ENCODE data around the gene WRNIP1. TPM values are rescaled to one million over a fixed set of nuclear protein-coding genes. Genes with fewer than 3 reads are reported as not detected.

Gene WRNIP1
- total and polyA plus RNA-seq, 2 of the 8 experiments (the other 6 are each of a cell fraction or from before 2014, with no cell fraction given) = 38.2 to 39.2 TPM

DNA sequence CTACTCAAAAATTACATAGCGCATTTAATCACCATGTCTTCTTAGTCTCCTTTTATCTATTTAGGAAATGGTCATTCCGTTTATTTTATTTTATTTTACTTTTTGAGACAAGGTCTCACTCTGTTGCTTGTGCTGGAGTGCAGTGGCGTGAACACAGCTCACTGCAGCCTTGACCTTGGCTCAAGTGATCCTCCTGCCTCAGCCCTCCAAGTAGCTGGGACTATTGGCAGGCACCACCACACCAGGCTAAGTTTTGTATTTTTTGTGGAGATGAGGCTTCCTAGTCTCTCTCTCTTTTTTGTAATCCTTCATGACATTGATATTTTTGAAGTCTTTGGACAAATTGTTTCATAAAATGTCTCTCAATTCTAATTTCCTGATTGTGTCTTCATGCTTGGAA is 9.7 kb upstream of the WRNIP1 start:
- Histone ChIP-seq H3K14ac (ENCODE audit: insufficient read length) (no peak overlapping the region), H3K23ac (ENCODE audit: insufficient read length) (no peak overlapping the region), H2BK12ac (ENCODE audit: low read depth, low read length) (no peak overlapping the region), H2BK20ac (ENCODE audit: low read length) (no peak overlapping the region), H4K5ac (ENCODE audit: insufficient read length, low read depth, low read length) (no peak overlapping the region), H4K8ac (ENCODE audit: extremely low read depth, insufficient read depth, low read length) (no peak overlapping the region), H3K23me2 (ENCODE audit: low read depth, low read length) (no peaks in the 10 kb centered on the region; the same call in 1 of the 2 replicates), H2BK5ac (ENCODE audit: low read depth, low read length) (no peak overlapping the region), H3K4me2 (ENCODE audit: insufficient read depth in 1 of 2, low read depth in 2 of 2, low read length in 2 of 2) (no peak overlapping the region), H3K36me3 (ENCODE audit: control insufficient read depth in 2 of 4, insufficient read depth in 4 of 4, low read length in 3 of 4) (no peaks in the 10 kb centered on the region), H3K9ac (replicated peaks in 1 of 4; ENCODE audit: extremely low read depth in 1 of 4, low read depth in 3 of 4, low read length in 3 of 4) (no peak overlapping the region), H3K56ac (replicated peaks; ENCODE audit: insufficient read length, low read depth, low read length) (no peak overlapping the region), H2AK5ac (ENCODE audit: low read depth, low read length) (no peak overlapping the region), H3K79me1 (ENCODE audit: low read depth, low read length) (no peaks in the 10 kb centered on the region), H3K79me2 (ENCODE audit: control insufficient read depth in 1 of 2, insufficient read depth in 2 of 2, low read length in 2 of 2) (no peaks in the 10 kb centered on the region), H3K18ac (ENCODE audit: extremely low read depth, low read length) (no peak overlapping the region), H4K91ac (replicated peaks; ENCODE audit: insufficient read length, low read length) (no peak overlapping the region), H2BK120ac (replicated peaks; ENCODE audit: low read depth, low read length) (no peak overlapping the region), H3K27me3 (replicated peaks in 1 of 4; ENCODE audit: control insufficient read depth in 3 of 4, extremely low read depth in 1 of 4, insufficient read depth in 3 of 4, low read length in 3 of 4) (no peaks in the 10 kb centered on the region), H3K27ac (ENCODE audit: low read depth, low read length) (no peak overlapping the region), H3K9me3 (ENCODE audit: insufficient read depth in 2 of 2, low read depth in 1 of 2, low read length in 1 of 2) (no peaks in the 10 kb centered on the region), H2AFZ (ENCODE audit: low read length) (no peak overlapping the region), H3K4ac (replicated peaks; ENCODE audit: insufficient read length, low read depth, low read length) (no peak overlapping the region), H3K4me3 (ENCODE audit: extremely low read depth in 1 of 4, insufficient read depth in 2 of 4, low read depth in 3 of 4, low read length in 4 of 4) (no peak overlapping the region), H4K20me1 (replicated peaks in 1 of 2; ENCODE audit: control insufficient read depth in 1 of 2, insufficient read depth in 2 of 2, low read length in 2 of 2) (no peaks in the 10 kb centered on the region), H3K4me1 (replicated peaks in 1 of 4; ENCODE audit: control insufficient read depth in 3 of 4, insufficient read depth in 4 of 4, low read length in 3 of 4) (no peaks in the 10 kb centered on the region), H2BK15ac (ENCODE audit: low read length) (no peak overlapping the region)
- FAIRE-seq = no peak
- CTCF ChIA-PET (ENCODE audit: partially characterized antibody) = interaction anchor here (0.9 to 9.0 kb wide), 5 partner anchors 8 to 36 kb away, joined by 3 to 163 read pairs (median 3); partner anchors contain the start of gene MYLK4
- POLR2A ChIA-PET (ENCODE audit: partially characterized antibody) = no interaction called here
- WGBS, 2 experiments (ENCODE audit: extremely low coverage in 1 of 2, insufficient coverage in 1 of 2, insufficient read length in 1 of 2, insufficient replicate concordance in 2 of 2, low coverage in 1 of 2, low lambda C conversion rate in 2 of 2, missing lambda C conversion rate in 1 of 2) = 95% methylated on average over 3 of the region's 3 CpGs; no CpG with 5 or more reads in 1 of the 2 experiments
- no peak for DNase-seq (ENCODE audit: low read depth in 1 of 2, low spot score in 2 of 2)
- TF ChIP-seq GTF2F1 (IDR thresholded peaks at IDR 0.05; ENCODE audit: borderline replicate concordance, low read depth, low read length) (no peak), SAP30 (IDR thresholded peaks at IDR 0.05; ENCODE audit: insufficient read depth, insufficient replicate concordance, low read length) (no peak), POU5F1 (IDR thresholded peaks at IDR 0.05; ENCODE audit: low read depth, low read length) (no peak), BCL11A (IDR thresholded peaks at IDR 0.05; ENCODE audit: low read depth in 2 of 2, low read length in 2 of 2) (no peak), EZH2 (IDR thresholded peaks at IDR 0.05; ENCODE audit: low read depth, low read length, severe bottlenecking) (no peak), CBX8 (IDR thresholded peaks at IDR 0.05; ENCODE audit: borderline replicate concordance, low read depth, low read length) (no peak), MAFK (IDR thresholded peaks at IDR 0.05; ENCODE audit: low read depth, low read length) (no peak), FOSL1 (IDR thresholded peaks at IDR 0.05; ENCODE audit: insufficient read depth, low read depth, low read length) (no peak), RAD21 (IDR thresholded peaks at IDR 0.05 in 1 of 2, conservative IDR thresholded peaks at IDR 0.05 in 1 of 2; ENCODE audit: low read depth in 2 of 2, low read length in 2 of 2) (no peak), HDAC6 (IDR thresholded peaks at IDR 0.05; ENCODE audit: low read depth, low read length) (no peak), RBBP5 (IDR thresholded peaks at IDR 0.05; ENCODE audit: borderline replicate concordance, low read depth, low read length) (no peak), POLR2AphosphoS5 (IDR thresholded peaks at IDR 0.05; ENCODE audit: low read depth, low read length) (no peak)
- TF ChIP-seq, protein P1, sequence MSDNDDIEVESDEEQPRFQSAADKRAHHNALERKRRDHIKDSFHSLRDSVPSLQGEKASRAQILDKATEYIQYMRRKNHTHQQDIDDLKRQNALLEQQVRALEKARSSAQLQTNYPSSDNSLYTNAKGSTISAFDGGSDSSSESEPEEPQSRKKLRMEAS (IDR thresholded peaks at IDR 0.05) = no peak

Data from H1 (cell line).